GM19043 (cell line): ENCODE data around the gene SRC.

ENCODE experiments used
- ATAC-seq: cut with Tn5 transposase; IDR thresholded peaks from one replicate; pipeline ENCODE4 v1.9.1; 2021; ENCODE audit warnings: low read depth; ENCODE audit not compliant: unreplicated experiment

Gene SRC

DNA sequence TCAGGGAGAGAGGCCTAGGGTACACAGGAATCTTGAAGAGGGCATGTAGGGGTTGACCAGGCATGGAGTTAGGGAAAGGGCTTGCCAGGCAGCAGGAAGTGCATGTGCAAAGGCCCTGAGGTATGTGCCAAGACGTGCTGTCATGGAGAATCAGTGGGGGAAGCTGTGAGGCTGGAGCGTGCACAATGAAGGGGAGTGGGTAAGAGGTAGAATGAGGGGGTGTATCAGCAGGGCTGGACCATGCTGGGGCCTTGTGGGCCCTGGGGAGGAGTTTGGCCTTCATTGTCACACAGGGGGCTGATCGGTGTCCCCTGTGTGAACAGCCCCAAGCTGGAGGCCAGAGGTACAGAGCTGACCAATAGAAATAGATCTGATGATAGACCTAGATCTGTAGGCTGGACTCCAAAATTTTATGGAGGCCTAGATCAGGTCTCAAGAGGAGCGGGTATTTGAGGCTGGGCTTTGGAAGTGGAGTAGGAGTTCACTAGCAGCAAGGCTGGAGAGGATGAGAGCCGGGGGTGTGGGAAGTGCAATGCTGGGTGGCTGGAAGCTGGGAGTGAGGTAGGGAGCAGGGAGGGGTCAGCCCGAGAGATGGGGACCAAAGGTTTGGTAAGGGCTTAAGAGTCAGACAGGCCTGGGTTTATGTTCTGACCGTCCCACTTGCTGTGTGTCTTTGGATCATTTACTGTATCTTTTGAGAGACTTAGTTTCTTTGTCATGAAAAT, 3.0 kb downstream of the SRC start:
- ATAC-seq, result no peak

DNA sequence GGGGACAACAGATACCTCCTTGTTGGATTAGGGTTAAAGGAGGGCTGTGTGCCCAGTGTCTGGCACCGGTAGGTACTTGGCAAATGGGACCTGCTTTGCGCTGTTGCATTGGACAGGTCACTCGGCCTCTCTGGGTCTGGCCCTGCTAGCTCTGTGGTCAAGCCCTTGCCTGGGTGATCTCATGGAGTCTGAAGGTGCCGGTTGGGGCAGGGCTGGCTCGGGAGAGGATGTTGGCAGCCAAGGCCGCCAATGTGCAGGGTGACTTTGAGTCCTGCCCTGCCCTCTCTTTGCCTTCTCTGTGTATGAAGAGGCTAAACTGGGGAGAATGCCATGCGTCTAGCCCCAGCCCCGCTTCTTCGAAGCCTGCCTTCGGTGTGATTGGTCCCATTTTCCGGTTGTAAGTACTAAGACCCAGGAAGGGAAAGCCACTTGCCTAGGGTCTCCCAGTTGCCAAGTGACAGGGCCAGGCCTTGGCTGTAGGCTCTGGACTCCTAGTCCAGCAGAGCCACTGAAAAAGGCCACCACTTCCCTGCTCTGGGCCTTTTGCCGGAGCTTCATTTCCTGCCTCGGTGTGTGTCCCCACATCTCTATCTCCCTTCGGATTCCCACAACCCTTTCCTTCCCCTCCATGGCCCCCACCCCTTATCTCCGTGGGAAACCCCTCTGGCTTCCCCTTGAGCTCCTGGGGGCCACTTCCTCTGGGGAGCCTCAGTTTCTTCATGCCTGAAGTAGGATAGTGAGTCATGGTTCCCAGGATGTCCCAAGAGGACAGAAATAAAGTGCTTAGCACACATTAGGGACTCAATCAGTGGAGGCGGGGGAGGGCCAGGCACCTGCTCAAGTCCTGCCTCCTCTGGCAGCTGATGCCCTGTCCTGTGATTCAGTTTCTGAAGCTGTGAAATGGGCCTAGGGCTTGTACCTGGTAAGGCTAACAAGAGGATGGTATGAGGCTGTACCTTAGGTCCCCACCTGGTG, 3.9 kb downstream of the SRC start:
- ATAC-seq, result no peak

DNA sequence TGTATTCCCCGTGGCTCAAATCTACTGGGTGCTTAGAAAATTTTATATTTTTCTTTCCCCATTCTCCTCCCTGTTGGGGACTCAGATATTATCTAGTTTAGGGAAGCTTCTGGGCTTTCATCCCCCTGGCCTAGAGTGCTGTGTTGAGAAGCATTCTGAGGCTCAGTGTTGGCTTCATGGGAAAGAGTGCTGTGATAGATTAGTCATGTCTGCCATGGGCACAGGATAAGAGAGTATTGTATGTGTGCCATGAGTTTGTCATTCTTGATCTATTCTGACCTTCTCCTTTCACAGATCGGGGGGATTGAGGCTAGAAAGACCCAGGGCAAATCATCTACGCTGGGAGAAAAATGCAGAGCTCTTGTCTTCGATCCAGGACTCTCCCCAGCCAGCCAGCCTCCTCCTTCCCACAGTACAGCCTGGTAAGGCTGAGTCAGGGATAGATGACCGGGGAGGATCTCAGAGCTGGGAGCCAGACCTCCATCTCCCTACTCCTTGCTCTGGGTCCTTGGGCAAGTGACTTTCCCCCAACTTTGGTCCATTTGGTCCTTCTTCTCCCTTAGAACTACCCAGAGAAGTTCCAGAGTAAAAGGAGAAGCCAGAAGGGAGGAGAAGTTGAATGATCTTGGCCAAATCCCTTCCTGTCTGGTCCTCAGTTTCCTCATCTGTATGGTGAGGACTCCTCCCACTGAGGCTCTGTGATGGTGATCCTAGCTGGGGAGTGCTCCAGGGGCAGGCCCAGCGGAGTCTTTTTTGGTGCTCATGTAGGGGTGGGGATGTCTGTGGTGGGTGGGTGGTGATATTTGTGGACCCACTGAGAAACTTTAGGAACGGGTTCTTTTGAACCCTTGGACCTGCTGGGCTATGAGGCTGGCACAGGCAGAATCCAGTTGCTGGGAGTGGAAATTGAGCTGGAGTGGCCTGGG, 5.0 kb downstream of the SRC start:
- ATAC-seq, result no peak

DNA sequence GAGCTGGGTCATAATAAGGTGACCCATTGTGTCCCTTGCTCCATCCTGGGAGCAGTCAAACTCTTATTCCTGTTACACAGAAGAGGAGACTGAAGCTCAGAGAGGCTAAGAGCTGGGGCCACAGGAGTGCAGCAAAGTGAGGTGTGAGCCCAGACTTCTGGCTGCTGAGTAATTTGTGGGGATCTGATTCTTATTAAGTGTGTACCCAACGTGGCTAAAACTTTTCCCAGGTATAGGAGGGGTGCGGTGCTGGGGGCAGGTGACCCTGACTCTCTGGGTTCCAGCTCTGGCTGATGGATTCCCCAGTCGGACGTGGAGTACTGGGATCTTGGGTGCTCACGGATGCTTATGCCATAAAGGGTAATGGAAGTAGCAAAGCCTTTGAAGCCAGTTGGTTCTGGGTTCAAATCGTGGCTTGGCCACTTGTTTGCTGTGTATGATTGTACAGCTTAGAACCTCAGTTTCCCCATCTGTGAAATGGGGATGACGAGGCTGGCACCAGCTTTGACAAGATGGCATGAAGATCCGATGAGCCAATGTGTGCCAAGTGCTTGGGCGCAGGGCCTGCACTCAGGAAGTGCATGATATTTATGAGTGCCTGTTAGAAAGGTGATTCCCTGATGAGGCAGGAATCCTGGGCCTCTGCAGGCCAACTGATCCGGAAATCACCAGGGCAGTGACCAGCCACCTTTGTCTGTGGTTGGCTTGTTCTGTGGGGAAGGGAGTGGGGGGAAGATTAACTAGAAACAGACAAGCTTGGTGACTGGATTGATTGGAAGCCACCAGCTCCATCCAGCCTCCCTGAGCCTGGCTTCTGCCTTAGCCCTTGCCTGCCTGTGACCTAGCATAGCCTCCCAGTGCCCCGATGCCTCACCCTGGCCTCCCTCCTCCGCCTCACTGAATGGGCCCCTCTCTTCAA, 6.0 kb downstream of the SRC start:
- ATAC-seq, result no peak

DNA sequence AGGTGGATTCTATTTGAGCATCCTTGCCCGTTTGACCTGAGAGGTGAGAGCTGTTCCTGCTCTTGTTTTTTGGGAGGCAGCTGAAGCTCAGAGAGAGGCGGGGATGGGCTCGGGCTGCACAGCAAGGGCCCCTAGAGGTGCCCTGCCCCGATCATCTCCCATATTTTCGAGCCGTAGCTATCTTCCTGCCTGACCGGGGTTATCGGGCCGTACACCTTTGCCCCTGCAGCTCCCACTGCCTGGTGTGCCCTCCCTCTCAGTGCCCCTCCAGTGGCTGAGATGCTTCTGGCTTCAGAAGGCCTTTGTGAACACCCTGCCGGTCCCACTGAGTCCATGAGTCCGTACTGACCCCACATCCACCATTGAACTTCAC, 6.7 kb downstream of the SRC start:
- no peak for ATAC-seq

DNA sequence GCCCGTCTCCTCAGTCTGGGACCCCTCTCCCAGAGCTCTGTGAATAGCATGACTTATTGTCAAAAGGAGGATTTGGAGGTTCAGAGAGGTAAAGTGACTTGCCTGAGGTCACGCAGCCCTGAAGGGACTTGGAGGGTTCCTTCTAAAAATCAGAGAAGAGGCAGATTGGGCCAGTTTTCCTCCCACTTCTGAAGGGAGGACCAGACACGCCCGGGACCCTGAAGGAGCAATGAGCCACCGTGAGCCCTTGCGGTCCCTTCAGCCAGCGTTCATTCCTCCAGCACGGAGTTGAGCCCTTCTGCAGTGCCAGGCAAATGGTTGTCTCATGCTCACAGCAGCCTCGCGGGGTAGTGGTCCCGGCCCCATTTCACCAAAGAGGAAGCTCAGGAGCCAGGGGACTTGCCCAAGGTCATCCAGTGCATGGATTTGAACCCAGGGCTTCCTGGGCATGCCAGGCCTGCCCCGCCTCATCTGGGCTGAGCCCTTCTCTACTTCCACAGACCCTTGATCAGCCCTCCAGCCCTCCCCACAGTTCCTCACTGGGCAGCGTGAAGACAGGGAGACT, 7.4 kb downstream of the SRC start:
- no peak for ATAC-seq

DNA sequence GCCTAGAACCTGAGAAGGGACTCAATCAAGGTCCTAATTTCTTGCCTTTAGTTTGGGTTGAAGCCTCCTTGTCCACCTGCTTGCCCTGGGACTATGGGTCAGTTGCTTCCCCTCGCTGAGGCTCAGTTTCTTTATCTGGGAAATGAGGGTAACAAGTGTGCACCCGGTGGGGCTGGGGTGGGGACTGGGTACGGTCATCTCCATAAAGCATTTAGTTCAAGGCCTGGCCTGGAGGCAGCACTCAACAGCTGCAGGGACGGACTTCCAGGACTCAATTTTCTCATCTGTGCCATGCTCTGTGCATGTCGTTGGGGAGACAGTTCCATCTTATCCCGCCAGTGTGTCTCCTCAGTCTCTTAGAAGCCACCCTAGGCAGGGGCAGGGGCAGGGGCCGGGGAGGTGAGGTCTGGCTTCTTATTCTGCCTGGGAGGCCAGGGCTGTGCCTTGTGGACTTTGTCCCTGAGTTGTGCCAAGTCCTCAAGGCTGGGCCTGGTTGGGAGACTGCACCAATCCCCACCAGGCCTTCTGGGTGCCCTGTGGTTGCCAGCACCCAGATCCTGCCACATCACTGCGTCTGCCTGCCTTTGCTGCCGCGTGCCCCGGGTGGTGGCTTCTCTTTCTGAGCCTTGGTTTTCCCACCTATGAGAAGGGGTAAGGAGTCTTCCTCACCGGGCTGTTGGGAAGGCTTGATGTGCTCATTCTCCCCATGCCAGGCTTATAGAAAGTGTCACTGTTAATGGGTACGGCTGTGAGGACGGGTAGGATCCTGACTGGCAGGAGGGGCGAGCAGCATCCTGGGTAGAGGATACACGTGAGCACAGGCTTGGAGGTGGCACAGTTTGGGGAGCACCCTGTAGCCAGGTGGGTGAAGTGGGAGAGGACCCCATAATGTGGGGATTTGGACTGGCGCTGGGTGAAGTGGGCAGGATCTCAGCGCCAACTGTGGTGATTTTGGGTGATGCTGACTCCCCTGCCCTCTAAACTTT, 8.6 kb downstream of the SRC start:
- no peak for ATAC-seq

DNA sequence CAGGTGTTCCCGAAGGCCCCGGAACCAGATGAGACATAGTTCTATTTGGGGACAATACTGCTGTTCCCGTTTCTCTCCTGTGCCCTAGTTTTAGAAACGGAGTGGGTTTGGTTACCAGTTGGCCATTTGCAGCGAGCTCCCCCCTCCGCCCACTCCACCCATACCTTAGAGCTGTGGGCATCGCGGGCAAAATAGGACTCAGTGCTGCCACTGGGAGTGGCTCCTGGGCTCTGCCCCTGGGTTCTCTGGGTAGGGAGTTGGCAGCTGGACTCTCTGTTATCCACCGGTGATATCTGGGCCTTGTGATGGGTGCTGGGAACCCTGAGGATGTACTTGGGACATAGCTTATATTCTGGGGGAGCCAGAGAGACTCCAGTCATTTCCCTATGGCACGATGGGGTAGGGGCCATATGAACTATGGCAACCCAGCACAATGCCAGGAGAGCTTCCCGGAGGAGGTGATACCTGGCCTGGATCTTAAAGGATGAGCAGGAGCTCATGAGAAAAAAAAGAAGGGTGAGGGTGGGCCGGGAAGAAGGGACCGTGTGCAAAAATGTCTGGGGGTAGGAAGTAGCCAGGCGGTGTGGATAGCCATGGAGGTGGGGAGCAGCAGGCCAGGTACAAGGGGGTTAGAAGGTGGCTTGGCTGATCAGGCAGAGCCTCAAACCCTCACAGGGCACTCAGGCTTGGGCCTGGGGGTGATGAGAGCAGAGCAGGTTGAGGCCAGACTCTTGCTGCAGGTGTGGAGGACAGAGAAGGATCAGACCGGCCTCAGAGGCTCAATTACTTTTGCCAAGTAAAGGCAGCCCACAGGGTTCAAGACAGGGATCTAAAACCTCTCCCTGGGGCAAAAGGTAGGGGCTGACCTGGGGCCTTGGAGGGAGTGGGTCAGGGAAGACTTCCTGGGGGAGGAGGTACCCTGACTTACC, 9.6 kb downstream of the SRC start:
- no peak for ATAC-seq

DNA sequence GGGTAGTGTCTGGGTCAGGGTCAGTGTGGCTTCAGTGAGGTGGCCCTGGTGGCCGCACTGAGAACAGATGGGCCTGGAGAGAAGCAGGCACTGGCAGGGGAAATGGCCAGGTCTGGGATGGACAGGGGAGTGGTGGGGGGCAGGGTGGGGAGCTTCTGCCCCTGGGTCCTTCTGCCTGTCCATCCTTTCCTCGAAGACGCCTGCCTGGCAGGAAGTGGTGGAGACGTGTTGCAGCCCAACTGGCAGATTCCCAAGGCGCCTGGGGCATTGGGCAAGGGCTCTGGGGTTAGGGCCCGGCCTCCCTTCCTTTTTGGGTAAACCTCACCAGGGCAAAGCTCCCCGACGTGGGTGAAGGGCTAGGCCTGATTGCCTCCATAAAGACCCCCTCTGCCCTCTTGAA, 10.4 kb downstream of the SRC start:
- ATAC-seq, result no peak

DNA sequence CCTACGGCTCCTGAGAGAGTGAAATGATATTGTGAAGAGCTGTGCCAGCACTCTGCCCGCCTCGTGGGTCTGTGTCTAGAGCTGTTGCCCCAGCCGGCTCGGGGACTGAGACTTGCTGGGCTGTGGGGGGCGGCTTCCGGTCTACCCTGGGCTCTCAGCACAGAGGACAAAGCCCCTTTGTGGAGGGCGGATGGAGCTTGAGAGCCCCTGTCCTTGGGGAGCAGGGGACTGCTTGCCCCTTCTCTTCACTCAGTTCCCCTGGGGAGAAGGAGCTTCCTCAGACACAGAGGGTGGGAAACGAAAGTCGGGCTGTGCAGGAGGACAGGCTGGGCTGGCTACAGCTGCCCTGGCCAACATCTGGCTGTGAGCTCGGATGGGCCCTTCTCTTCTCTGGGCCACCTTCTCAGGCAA, 11.0 kb downstream of the SRC start:
- no peak for ATAC-seq

DNA sequence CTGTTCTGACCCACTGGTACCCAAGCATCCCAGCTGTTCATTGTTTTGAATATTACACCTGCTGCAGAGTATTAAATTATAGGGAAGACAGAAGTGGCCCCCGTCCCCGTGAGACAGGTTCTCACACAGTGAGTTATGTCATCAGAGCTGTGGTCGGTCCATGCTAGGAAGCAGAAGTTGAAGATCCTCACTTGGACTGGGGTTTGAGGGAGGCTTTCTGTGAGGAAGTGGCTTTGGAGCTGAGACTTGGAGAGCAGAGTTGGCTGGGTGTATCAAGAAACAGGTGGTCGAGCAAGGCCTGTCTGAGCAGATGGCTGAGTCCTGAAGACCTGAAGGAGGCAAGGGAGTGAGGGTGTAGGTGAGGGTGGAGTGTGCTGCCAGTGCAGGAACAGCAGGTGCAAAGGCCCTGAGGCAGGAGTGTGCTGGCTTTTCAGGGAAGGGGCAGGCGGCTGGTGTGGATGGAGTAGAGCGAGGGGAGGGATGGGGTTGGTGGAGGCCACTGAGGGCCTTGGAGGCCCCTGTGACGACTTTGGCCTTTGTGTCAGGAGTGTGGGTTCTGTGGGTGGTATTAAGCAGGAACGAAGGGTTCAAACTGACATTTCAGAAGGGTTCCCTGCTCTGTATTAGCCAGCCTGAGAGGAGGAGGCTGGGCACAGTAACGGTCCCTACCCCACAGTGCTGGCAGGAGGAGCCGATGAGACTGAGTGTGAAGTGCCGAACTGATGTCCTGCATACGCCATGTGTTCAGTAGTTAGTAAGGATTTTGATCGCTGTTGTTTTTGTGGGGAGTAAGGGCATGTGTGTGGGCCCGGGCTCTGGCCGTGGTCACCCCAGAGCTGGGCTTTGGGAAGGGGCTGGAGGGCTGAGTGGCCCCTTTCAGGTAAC, 11.8 kb downstream of the SRC start:
- no peak for ATAC-seq

DNA sequence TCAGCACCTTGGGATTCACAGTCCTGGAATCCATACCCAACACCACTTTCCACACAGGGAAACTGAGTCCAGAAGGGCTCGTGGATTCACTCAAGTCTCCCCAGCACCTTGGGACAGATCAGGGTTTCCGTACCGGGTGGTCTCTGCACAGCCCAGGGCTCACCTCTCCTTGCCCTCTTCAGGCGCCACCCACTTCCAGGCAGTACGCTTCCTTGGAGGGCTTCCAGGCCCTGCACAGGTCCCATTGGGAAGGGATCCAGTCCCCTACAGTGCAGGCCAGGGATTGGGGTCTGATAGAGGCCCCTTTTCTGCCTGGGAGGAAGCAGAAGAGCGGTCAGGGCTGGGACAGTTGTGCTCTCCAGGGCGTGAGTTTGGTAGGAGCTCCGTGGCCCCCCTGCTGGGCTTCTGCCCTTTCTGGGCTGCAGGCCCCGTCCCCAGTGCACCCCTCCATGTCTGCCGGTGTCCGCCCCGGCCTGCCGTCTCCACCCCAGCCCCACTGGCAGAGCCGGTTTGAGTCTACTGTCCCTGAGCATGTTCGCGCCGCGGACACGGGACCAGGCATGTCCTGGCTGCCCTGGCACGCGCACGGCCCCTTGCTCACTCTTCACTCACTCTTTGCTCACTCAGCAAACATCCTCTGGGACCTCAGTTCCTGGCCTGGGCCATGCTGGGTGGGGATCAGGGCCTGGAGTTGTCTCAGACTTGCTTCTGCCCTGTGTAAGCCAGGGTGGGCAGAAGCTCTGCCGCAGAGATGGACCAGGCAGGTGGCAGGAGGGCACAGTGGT, 12.6 kb downstream of the SRC start:
- ATAC-seq, result no peak

DNA sequence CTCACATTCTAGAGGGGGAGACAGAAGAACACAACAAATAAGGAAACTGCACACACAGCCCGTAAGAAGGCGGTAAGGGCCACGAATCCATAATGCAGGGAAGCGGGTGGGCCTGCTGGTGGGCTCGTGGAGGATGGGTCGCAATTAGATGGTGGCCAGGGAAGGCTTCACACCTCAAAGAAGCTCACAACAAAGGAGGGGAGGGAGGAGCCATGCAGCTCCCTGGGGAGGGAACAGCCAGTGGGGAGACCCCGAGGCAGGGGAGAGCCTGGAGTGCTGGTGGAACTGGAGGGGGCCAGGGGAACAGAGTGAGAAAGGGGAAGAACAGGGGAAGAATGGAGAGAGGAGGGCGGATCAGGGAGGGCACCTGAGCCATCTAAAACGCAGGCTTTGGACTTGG, 13.4 kb downstream of the SRC start:
- ATAC-seq, result no peak

DNA sequence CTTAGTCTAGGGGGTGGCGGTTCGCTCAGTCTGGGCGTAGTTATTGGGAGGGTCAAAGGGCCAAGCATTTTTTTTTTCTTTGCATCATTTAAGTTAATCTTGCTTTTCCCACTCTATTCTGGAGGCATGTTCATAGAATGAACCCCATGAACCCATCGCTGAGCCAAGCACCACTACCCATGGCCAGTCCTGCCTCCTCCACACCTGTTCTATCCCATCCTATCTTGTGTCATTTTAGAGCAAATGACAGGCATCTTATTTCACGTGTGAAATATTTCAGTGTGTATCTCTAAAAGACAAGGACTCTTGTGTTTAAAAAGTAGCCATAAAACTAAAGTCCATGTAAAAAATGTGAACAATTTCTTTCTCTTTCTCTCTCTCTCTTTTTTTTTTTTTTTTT, 13.9 kb downstream of the SRC start:
- no peak for ATAC-seq

DNA sequence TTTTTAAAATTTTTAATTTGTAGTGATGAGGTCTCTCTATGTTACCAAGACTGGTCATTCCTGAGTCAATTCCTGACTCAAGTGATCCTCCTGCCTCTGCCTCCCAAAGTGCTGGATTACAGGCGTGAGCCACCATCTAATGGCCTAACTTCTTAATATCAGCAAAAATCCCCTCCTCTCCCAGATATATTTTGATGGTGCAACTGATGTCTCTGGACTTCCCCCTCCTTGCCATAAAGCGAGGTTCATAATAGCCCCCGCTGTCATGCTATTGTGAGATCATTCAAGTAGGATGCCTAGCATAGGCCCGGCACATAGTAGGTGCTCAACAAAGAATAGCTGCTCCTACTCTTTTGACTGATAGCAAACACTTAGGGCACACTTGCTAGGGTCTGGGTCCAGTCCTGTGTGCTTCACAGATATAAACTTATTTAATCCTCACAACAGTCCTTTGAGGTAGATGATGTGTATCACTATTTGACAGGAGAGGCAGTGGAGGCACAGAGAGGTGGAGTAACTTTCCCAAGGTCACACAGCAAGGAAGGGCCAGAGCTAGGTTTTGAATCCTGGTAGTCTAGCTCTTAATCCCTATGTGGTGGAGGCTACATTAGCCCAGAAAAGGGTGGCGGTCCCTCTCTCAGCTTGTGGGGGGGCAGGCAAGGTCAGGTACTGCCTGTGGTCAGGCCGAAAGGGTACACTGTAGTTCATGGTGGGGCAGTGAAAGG, 14.6 kb downstream of the SRC start:
- ATAC-seq, result no peak
